ENCODE data around the gene FH. TPM values are rescaled to one million over a fixed set of nuclear protein-coding genes. Genes with fewer than 3 reads are reported as not detected.

Gene FH
- polyA plus RNA-seq, 2 donors, result 39.5 to 58.6 TPM

DNA sequence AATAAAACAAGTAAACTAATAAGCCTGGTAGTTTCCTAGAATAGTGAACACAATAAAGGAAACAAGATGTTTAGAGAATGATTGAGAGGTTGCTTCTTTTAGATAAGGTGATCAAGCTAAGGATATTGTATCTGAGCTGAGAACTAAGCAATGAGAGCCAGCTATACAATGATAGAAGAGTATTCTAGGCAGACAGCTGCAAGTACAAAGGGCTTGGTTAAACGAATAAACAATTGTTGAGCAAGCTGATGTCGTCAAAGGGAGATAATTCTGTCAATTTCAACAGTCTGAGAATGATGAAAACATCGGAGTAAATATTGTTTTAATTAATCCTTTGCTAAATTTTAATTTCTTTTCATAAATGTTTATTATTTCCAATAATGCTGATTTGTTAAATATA lies 5.5 kb upstream of the FH start:
- Histone ChIP-seq H3K9me3 (ENCODE audit: control insufficient read depth in 2 of 2, insufficient read depth in 1 of 2, low read depth in 1 of 2, low read length in 1 of 2) (no peaks in the 10 kb centered on the region), H3K4me1 (ENCODE audit: control insufficient read depth in 2 of 2, insufficient read depth in 2 of 2, low read length in 1 of 2) (no peaks in the 10 kb centered on the region), H3K4me3 (ENCODE audit: low read depth in 1 of 2, low read length in 2 of 2) (no peak overlapping the region), H3K27me3 (ENCODE audit: control insufficient read depth in 1 of 2, insufficient read depth in 2 of 2, low read length in 2 of 2) (no peaks in the 10 kb centered on the region), H3K27ac (ENCODE audit: low read depth in 2 of 2, low read length in 1 of 2) (no peak overlapping the region), H3K36me3 (ENCODE audit: control insufficient read depth in 2 of 2, insufficient read depth in 2 of 2, low read length in 1 of 2) (no peaks in the 10 kb centered on the region)
- 49 to 54% methylated on average over 3 of the region's 3 CpGs for WGBS, 2 donors

- Histone ChIP-seq H3K27ac (ENCODE audit: low read depth in 2 of 2, low read length in 1 of 2) (no peak overlapping the region), H3K4me3 (ENCODE audit: low read depth in 1 of 2, low read length in 2 of 2) (no peak overlapping the region), H3K9me3 (ENCODE audit: control insufficient read depth in 2 of 2, insufficient read depth in 1 of 2, low read depth in 1 of 2, low read length in 1 of 2) (no peaks in the 10 kb centered on the region), H3K27me3 (ENCODE audit: control insufficient read depth in 1 of 2, insufficient read depth in 2 of 2, low read length in 2 of 2) (no peaks in the 10 kb centered on the region), H3K36me3 (ENCODE audit: control insufficient read depth in 2 of 2, insufficient read depth in 2 of 2, low read length in 1 of 2) (no peaks in the 10 kb centered on the region), H3K4me1 (ENCODE audit: control insufficient read depth in 2 of 2, insufficient read depth in 2 of 2, low read length in 1 of 2) (no peaks in the 10 kb centered on the region)
- 79 to 87% methylated on average over 2 of the region's 2 CpGs for WGBS, 2 donors
These were observed 2.2 kb upstream of the FH start for GRCh38 chr1:241521718-241522117.

DNA sequence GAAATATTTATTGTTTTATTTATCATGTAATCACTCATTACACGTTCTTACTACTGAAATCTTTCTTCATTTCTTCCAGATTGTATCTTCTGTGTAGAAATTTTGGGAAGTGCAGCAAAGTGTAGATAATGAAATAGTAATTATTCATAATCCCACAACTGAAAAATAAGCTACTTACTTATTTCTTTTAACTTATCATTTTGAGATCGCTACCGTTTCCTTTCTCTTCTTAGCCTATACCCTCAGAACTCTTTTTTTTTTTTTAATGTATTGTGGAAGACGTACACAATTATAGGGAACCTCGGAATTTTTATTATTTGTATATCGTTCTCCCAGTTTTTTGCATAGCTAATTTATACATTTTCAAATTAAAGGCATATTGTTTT lies 518 bp upstream of the FH start:
- 9 to 19% methylated on average over 6 of the region's 6 CpGs for WGBS, 2 donors
- H3K36me3 ChIP-seq (ENCODE audit: control insufficient read depth in 2 of 2, insufficient read depth in 2 of 2, low read length in 1 of 2), result peaks cover 0 to 2% of the 10 kb centered on the region in 2 donors
- no peak overlapping the region for H3K27ac ChIP-seq (ENCODE audit: low read depth in 2 of 2, low read length in 1 of 2)
- peak overlapping the region in 1 of 2 donors; percentile 75 for H3K4me3 ChIP-seq (ENCODE audit: low read depth in 1 of 2, low read length in 2 of 2)
- no peaks in the 10 kb centered on the region for H3K27me3 ChIP-seq (ENCODE audit: control insufficient read depth in 1 of 2, insufficient read depth in 2 of 2, low read length in 2 of 2)
- H3K4me1 ChIP-seq (ENCODE audit: control insufficient read depth in 2 of 2, insufficient read depth in 2 of 2, low read length in 1 of 2), result no peaks in the 10 kb centered on the region
- no peaks in the 10 kb centered on the region for H3K9me3 ChIP-seq (ENCODE audit: control insufficient read depth in 2 of 2, insufficient read depth in 1 of 2, low read depth in 1 of 2, low read length in 1 of 2)

DNA sequence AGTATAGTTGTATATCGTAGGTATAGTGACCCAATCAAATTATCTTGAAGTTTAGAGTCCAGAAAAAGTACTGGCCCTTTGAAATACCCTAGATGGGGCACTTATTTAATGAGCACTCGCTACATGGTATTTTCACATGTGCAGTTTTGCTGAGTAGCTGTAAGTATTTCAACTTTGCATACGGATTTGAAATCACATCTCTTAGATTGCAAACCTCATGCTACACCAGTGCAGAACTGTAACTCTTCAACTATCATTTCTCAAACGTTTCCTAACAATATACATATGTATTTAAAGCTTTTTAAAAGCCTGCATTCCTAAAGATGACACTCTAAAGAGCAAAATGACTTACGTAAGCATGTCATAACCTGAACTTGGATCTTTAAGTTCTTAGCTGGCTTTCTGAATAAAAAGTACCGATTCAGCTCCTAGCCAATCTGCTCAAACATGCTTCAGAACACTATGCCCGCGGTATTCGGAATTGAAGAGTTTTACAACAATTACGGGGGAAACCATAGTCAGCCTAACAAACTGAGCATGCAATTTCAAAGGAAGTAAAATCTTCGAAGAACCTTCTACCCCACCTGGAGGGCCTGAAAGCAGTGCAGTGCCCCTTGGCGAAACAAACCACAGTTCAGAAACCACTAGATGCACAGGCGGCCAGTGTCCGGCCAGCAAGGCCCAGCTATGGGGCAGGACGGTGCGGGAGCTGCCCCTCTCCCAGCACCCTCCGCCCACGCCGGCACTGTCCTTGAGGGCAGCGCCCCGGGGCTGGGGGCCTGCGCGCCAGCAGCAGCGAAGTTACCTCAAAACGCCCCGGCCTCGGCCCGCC lies 863 bp downstream of the FH start:
- H3K27ac ChIP-seq (ENCODE audit: low read depth in 2 of 2, low read length in 1 of 2), result peak overlapping the region; percentile 94
- no peaks in the 10 kb centered on the region for H3K4me1 ChIP-seq (ENCODE audit: control insufficient read depth in 2 of 2, insufficient read depth in 2 of 2, low read length in 1 of 2)
- H3K27me3 ChIP-seq (ENCODE audit: control insufficient read depth in 1 of 2, insufficient read depth in 2 of 2, low read length in 2 of 2), result no peaks in the 10 kb centered on the region
- H3K9me3 ChIP-seq (ENCODE audit: control insufficient read depth in 2 of 2, insufficient read depth in 1 of 2, low read depth in 1 of 2, low read length in 1 of 2), result no peaks in the 10 kb centered on the region
- H3K36me3 ChIP-seq (ENCODE audit: control insufficient read depth in 2 of 2, insufficient read depth in 2 of 2, low read length in 1 of 2), result peaks cover 0 to 2% of the 10 kb centered on the region in 2 donors
- WGBS, 2 donors, result 3 to 5% methylated on average over 26 to 28 of the region's 28 CpGs
- peak overlapping the region; percentile 75 to 97 for H3K4me3 ChIP-seq (ENCODE audit: low read depth in 1 of 2, low read length in 2 of 2)

DNA sequence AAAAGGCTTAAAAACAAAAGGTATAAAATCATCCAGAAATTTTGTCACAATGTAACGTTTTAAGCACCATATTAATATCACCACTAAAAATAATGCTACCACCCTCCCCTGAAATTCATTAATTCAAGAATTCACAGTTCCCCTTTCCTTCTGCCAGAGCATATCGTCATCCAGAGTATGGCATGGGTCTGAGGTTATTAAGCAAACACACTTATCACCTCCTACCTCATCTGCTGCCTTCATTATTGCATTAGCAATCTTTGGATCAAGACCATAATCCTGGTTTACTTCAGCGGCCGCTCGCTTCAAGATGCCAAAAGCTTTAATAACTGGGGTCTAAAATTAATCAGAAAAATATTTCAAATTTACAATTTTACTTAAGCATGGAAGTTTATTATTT lies 6.2 kb downstream of the FH start:
- H3K36me3 ChIP-seq (ENCODE audit: control insufficient read depth in 2 of 2, insufficient read depth in 2 of 2, low read length in 1 of 2), result peaks cover 8% of the 10 kb centered on the region in 2 donors
- WGBS, 2 donors, result 90 to 91% methylated on average over 5 of the region's 5 CpGs

DNA sequence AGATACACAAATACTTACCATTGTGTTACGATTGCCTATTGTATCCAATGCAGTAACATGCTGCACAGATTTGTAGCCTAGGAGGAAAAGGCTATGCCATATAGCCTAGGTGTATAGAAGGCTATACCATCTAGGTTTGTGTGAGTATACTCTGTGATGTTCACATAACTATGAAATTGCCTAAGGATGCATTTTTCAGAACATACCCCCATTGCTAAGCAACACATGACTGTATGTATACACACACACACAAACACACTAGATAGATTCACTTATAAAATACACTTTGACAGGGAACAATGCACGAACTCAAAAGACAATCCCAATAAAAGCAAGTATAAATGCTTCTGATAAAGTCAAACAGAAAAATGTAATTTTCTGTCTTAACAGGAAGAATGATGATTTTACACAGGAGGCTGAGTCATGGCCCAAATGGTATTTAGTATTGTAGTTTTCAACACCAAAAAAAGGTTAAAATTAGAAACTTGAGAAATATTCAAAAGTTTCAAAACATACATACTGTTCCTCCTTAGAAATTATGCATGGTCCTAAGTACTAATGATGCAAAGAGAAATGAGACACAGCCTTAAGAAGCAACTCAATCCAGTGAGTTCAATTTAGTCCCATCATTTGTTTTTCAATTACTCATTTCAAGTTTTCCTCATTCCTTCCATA lies 12.2 kb downstream of the FH start:
- Histone ChIP-seq H3K4me3 (ENCODE audit: low read depth in 1 of 2, low read length in 2 of 2) (no peak overlapping the region), H3K9me3 (ENCODE audit: control insufficient read depth in 2 of 2, insufficient read depth in 1 of 2, low read depth in 1 of 2, low read length in 1 of 2) (no peaks in the 10 kb centered on the region), H3K27ac (ENCODE audit: low read depth in 2 of 2, low read length in 1 of 2) (no peak overlapping the region), H3K4me1 (ENCODE audit: control insufficient read depth in 2 of 2, insufficient read depth in 2 of 2, low read length in 1 of 2) (no peaks in the 10 kb centered on the region), H3K36me3 (ENCODE audit: control insufficient read depth in 2 of 2, insufficient read depth in 2 of 2, low read length in 1 of 2) (peaks cover 11 to 19% of the 10 kb centered on the region in 2 donors), H3K27me3 (ENCODE audit: control insufficient read depth in 1 of 2, insufficient read depth in 2 of 2, low read length in 2 of 2) (no peaks in the 10 kb centered on the region)
- 85 to 87% methylated on average over 2 of the region's 2 CpGs for WGBS, 2 donors

More for the DNA sequence above, 6.2 kb downstream of the FH start:
- no peak overlapping the region for H3K4me3 ChIP-seq (ENCODE audit: low read depth in 1 of 2, low read length in 2 of 2)
- no peaks in the 10 kb centered on the region for H3K27me3 ChIP-seq (ENCODE audit: control insufficient read depth in 1 of 2, insufficient read depth in 2 of 2, low read length in 2 of 2)
- no peaks in the 10 kb centered on the region for H3K4me1 ChIP-seq (ENCODE audit: control insufficient read depth in 2 of 2, insufficient read depth in 2 of 2, low read length in 1 of 2)
- H3K27ac ChIP-seq (ENCODE audit: low read depth in 2 of 2, low read length in 1 of 2), result no peak overlapping the region
- H3K9me3 ChIP-seq (ENCODE audit: control insufficient read depth in 2 of 2, insufficient read depth in 1 of 2, low read depth in 1 of 2, low read length in 1 of 2), result no peaks in the 10 kb centered on the region

DNA sequence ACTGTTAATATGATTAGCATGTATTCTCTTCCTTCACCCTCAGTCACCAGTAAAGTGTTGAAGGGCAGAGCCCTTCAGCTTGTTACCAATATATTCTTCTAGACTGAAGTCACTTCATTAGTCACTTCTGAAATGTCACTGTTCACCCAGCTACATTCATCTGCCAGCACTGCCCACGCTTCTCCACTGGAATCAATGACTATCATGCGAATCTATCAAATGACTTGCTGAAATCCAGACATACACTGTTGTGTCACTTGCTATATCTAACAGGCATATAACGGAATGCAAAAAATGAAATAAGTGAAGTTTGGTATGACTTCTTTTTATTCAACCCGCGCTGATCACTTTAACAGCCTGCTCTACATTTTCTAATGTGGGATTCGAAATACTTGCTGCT lies 16.1 kb downstream of the FH start:
- WGBS, 2 donors, result 96 to 97% methylated on average over 6 of the region's 6 CpGs
- no peaks in the 10 kb centered on the region for H3K9me3 ChIP-seq (ENCODE audit: control insufficient read depth in 2 of 2, insufficient read depth in 1 of 2, low read depth in 1 of 2, low read length in 1 of 2)
- H3K4me1 ChIP-seq (ENCODE audit: control insufficient read depth in 2 of 2, insufficient read depth in 2 of 2, low read length in 1 of 2), result no peaks in the 10 kb centered on the region
- H3K4me3 ChIP-seq (ENCODE audit: low read depth in 1 of 2, low read length in 2 of 2), result no peak overlapping the region
- H3K27ac ChIP-seq (ENCODE audit: low read depth in 2 of 2, low read length in 1 of 2), result no peak overlapping the region
- H3K36me3 ChIP-seq (ENCODE audit: control insufficient read depth in 2 of 2, insufficient read depth in 2 of 2, low read length in 1 of 2), result peaks cover 3 to 17% of the 10 kb centered on the region in 2 donors
- no peaks in the 10 kb centered on the region for H3K27me3 ChIP-seq (ENCODE audit: control insufficient read depth in 1 of 2, insufficient read depth in 2 of 2, low read length in 2 of 2)

DNA sequence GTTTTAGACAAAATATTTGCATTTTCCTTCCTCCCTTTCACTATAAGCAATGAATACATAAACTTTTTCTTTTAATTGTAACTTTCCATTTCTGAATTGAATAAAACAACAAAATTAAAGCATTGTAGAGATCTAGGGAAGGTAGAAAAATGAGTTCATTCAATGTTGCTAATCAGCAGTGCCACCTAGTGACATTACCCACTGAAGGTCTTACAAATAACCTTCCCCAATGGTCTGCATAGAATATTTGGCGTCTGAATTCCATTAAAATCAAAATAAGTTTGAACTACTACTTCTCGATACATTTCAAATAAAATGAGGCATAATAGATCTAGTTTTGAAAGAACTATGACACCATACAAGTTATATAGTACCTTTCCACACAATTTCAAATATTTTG lies 19.6 kb downstream of the FH start:
- peaks cover 12 to 18% of the 10 kb centered on the region in 2 donors for H3K36me3 ChIP-seq (ENCODE audit: control insufficient read depth in 2 of 2, insufficient read depth in 2 of 2, low read length in 1 of 2)

GRCh38 chr1:241495741-241496140 lies 23.8 kb downstream of the FH start:
- WGBS, 2 donors, result 89 to 91% methylated on average over 5 of the region's 5 CpGs
- no peak overlapping the region for H3K4me3 ChIP-seq (ENCODE audit: low read depth in 1 of 2, low read length in 2 of 2)
- H3K4me1 ChIP-seq (ENCODE audit: control insufficient read depth in 2 of 2, insufficient read depth in 2 of 2, low read length in 1 of 2), result no peaks in the 10 kb centered on the region
- no peak overlapping the region for H3K27ac ChIP-seq (ENCODE audit: low read depth in 2 of 2, low read length in 1 of 2)
- peaks cover 10% of the 10 kb centered on the region in 2 donors for H3K36me3 ChIP-seq (ENCODE audit: control insufficient read depth in 2 of 2, insufficient read depth in 2 of 2, low read length in 1 of 2)
- H3K27me3 ChIP-seq (ENCODE audit: control insufficient read depth in 1 of 2, insufficient read depth in 2 of 2, low read length in 2 of 2), result no peaks in the 10 kb centered on the region
- no peaks in the 10 kb centered on the region for H3K9me3 ChIP-seq (ENCODE audit: control insufficient read depth in 2 of 2, insufficient read depth in 1 of 2, low read depth in 1 of 2, low read length in 1 of 2)

More for the DNA sequence above, 19.6 kb downstream of the FH start:
- H3K9me3 ChIP-seq (ENCODE audit: control insufficient read depth in 2 of 2, insufficient read depth in 1 of 2, low read depth in 1 of 2, low read length in 1 of 2), result no peaks in the 10 kb centered on the region
- H3K27ac ChIP-seq (ENCODE audit: low read depth in 2 of 2, low read length in 1 of 2), result no peak overlapping the region
- no peaks in the 10 kb centered on the region for H3K4me1 ChIP-seq (ENCODE audit: control insufficient read depth in 2 of 2, insufficient read depth in 2 of 2, low read length in 1 of 2)
- H3K27me3 ChIP-seq (ENCODE audit: control insufficient read depth in 1 of 2, insufficient read depth in 2 of 2, low read length in 2 of 2), result no peaks in the 10 kb centered on the region
- H3K4me3 ChIP-seq (ENCODE audit: low read depth in 1 of 2, low read length in 2 of 2), result no peak overlapping the region
- WGBS, 2 donors, result 67 to 89% methylated on average over 2 of the region's 2 CpGs

All from esophagus (tissue), 2 donors.